HUES64 (cell line): ENCODE results near the gene ALPL.

Experiments
- H3K27ac ChIP-seq: 2 replicates; pipeline ENCODE4 v1.7.0; 2013; ENCODE audit warnings: low read depth, low read length, inconsistent platforms
- H3K27me3 ChIP-seq: 2 replicates; pipeline ENCODE4 v1.6.1; 2013; ENCODE audit warnings: mild to moderate bottlenecking, low read length; ENCODE audit not compliant: insufficient read depth
- H3K36me3 ChIP-seq: 2 replicates; pipeline ENCODE4 v1.6.1; 2013; ENCODE audit warnings: mild to moderate bottlenecking, low read length; ENCODE audit not compliant: insufficient read depth
- H3K4me1 ChIP-seq: 2 replicates; pipeline ENCODE4 v1.6.1; 2013; ENCODE audit warnings: mild to moderate bottlenecking, low read length, moderate library complexity; ENCODE audit not compliant: insufficient read depth
- H3K4me3 ChIP-seq: 2 replicates; pipeline ENCODE4 v1.5.1; 2013; ENCODE audit warnings: mild to moderate bottlenecking, low read length, moderate library complexity
- H3K9ac ChIP-seq: 2 replicates; pipeline ENCODE4 v1.6.1; 2013; ENCODE audit warnings: mild to moderate bottlenecking, low read depth, low read length
- H3K9me3 ChIP-seq: 2 replicates; pipeline ENCODE4 v1.6.1; 2013; ENCODE audit warnings: low read depth, low read length; ENCODE audit not compliant: insufficient read depth
- WGBS: fragments of 150-250, 120-280 bp; methylation state at CpG from one replicate; pipeline ENCODE4 v1.1.7; 2013; ENCODE audit warnings: missing lambda C conversion rate; 5-methylcytosine and 5-hydroxymethylcytosine counted together

Gene ALPL

DNA sequence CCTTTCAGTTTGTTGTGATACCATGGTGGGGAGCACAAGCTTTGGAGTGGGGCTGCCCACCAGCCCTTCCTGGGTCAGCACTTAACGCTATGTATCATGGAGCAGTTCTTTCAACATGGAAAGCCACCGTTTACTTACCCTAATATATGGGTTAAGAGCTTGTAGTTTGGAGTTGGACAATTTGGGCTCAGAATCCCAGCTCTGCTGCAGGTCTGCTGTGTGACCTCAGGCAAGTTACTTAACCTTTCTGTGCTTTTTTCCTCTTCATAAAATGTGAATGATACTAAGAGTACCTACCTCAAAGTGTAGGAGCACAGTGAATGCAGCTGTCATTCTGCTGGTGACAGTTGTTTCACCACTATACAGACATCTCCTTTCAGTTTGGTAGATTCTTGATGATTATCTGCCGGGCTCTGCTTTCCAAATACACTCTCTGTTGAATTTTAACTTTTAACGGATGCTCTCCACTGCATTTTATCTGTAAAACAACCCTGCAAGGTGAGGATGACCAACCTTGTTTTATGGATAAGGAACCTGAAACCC lies 23.8 kb downstream of the ALPL start:
- 94% methylated on average over 4 of the region's 4 CpGs for WGBS
- no peaks in the 10 kb centered on the region for H3K9me3 ChIP-seq
- H3K4me1 ChIP-seq: peaks cover 27% of the 10 kb centered on the region
- no peak overlapping the region for H3K9ac ChIP-seq
- no peaks in the 10 kb centered on the region for H3K27me3 ChIP-seq
- H3K36me3 ChIP-seq: no peaks in the 10 kb centered on the region
- H3K4me3 ChIP-seq: no peak overlapping the region
- no peak overlapping the region for H3K27ac ChIP-seq

DNA sequence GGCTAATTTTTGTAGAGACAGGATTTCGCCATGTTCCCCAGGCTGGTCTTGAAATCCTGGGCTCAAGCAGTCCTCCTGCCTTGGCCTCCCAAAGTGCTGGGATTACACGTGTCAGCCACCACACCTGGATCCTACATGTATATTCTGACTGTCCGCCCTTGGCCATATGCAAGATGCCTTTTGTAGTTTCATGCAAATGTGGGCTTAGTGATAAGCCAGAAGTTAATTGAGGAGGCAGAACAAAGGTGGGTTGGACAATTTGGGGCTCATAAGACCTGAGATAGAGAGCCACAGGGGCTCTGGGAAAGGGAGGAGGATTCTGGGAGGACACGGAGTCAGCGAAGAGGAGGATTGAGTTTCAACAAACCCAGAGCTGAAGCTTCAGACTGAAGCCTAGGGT lies 24.9 kb downstream of the ALPL start:
- no peaks in the 10 kb centered on the region for H3K9me3 ChIP-seq
- H3K9ac ChIP-seq: no peak overlapping the region
- H3K36me3 ChIP-seq: no peaks in the 10 kb centered on the region
- peaks cover 28% of the 10 kb centered on the region for H3K4me1 ChIP-seq
- H3K27ac ChIP-seq: no peak overlapping the region; the same call in 1 of the 2 replicates
- WGBS: 87% methylated on average over 5 of the region's 5 CpGs
- H3K27me3 ChIP-seq: no peaks in the 10 kb centered on the region
- H3K4me3 ChIP-seq: no peak overlapping the region

DNA sequence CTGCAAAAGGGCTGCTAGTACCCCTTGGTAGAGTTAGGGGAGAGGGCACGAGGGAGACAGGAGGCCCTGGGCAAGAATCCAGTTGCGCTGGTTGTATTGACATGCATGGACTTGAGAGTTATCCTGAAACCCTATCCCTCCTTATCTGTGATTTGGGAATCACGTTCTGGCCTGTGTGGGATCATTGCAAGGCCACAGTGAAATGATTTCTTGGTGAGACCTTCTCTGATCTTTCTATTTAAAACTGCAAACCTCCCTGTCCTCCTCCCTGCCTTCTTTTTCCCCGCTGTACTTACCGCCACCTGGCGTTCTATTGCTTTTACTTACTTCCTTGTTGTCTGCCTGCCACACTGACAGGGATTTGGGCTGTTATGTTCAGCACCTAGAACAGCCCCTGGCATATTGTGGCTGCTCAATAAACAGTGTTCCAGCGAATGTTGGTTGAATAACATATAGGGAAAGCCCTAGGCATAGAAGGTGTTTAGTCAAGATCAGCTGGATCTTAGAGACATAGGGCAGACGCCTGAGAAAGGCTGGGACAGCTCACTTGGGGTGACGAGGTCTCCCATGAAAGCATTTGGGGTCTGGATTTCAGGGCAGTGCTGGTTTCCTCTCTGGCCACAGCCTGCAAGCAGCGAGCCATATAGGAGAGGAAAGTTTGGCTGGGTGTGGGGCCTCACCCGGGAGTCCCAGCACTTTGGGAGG lies 25.6 kb downstream of the ALPL start:
- H3K4me3 ChIP-seq: no peak overlapping the region
- no peak overlapping the region; the same call in 1 of the 2 replicates for H3K27ac ChIP-seq
- 62% methylated on average over 11 of the region's 11 CpGs for WGBS
- H3K36me3 ChIP-seq: no peaks in the 10 kb centered on the region
- no peaks in the 10 kb centered on the region for H3K27me3 ChIP-seq
- H3K9me3 ChIP-seq: no peaks in the 10 kb centered on the region
- H3K9ac ChIP-seq: no peak overlapping the region
- peaks cover 28% of the 10 kb centered on the region for H3K4me1 ChIP-seq

DNA sequence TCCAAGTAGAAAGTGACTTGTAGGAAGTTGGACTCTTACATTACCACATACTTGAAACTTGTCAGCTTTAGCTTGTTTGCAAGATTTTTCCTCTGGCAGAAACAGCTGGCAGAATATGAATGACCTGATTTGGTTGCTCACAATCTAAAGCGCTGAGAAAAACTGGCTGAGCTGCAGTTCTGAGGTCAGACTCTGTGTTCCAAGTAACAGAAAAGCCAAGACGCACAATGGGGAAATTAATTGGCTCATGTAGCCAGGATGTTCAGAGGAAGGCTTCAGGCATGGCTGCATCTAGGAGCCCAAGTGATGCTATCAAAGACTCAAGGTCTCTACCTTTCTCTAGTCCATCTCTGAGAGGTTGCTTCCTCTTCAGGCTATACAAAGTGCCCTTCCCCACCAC lies 27.0 kb downstream of the ALPL start:
- Histone ChIP-seq H3K4me3 (no peak overlapping the region), H3K36me3 (no peaks in the 10 kb centered on the region), H3K9me3 (no peaks in the 10 kb centered on the region), H3K9ac (no peak overlapping the region), H3K4me1 (peaks cover 24% of the 10 kb centered on the region; the same call in 1 of the 2 replicates), H3K27me3 (no peaks in the 10 kb centered on the region), H3K27ac (no peak overlapping the region)
- 95% methylated on average over 2 of the region's 2 CpGs for WGBS

DNA sequence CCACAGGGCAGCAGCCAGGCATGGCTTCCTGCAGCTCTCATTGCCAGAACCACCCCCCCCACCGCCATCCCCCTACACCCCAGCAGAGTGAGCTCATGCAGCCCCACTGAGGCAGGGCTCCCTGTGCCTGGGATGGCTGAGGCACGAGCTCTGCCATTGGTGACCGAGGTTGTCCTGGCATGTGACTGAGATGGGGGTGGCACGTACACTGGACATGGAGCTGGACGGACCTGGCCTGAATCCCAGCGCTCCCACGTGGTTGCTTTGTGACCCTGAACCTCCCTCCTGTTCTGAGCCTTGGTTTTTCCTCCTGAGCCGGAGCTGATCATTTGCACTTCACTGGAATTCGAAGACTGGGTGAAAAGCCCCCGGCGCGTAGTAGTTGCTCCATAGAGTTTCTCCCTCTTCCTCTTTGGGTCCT lies 28.3 kb downstream of the ALPL start:
- Histone ChIP-seq H3K9me3 (no peaks in the 10 kb centered on the region), H3K4me1 (peaks cover 20% of the 10 kb centered on the region; the same call in 1 of the 2 replicates), H3K36me3 (no peaks in the 10 kb centered on the region), H3K27me3 (no peaks in the 10 kb centered on the region), H3K4me3 (no peak overlapping the region), H3K27ac (no peak overlapping the region; the same call in 1 of the 2 replicates), H3K9ac (no peak overlapping the region)
- 58% methylated on average over 12 of the region's 12 CpGs for WGBS

DNA sequence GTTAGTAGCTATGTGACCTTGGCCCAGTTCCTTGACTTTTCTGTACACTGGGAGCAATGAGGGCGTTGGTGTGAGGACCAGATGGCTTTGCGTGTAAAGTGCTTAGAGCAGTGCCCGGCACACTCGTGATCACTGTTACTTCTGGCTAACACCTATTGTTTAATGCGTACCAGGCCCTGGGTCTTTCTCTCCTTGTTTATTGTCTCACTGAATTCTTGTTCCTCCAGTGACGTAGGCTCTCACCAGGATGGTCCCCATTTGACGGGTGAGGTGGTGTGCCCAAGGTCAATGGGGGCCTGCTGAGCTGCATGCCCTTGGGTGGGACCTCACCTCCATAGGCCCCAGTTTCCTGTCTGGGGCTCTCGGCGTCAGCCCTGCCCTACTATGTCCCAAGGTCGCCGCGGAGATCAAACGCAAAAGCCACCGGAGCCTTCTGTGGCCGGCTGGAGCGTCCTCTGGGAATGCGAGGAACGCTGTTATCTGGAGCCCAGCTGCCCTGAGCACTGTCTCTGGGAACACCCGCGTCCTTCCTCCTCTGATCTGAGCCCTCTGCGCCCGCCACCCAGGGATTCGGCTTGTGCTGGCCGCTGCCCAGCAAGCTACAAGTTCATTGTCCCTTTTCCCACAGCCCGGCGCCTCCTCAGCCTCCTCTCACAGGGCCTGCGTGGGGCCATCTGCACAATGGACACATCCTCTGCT lies 28.9 kb downstream of the ALPL start:
- Histone ChIP-seq H3K9ac (no peak overlapping the region), H3K9me3 (no peaks in the 10 kb centered on the region), H3K4me1 (peaks cover 20% of the 10 kb centered on the region; the same call in 1 of the 2 replicates), H3K27ac (no peak overlapping the region; the same call in 1 of the 2 replicates), H3K4me3 (no peak overlapping the region), H3K36me3 (no peaks in the 10 kb centered on the region), H3K27me3 (no peaks in the 10 kb centered on the region)
- 70% methylated on average over 27 of the region's 27 CpGs for WGBS

DNA sequence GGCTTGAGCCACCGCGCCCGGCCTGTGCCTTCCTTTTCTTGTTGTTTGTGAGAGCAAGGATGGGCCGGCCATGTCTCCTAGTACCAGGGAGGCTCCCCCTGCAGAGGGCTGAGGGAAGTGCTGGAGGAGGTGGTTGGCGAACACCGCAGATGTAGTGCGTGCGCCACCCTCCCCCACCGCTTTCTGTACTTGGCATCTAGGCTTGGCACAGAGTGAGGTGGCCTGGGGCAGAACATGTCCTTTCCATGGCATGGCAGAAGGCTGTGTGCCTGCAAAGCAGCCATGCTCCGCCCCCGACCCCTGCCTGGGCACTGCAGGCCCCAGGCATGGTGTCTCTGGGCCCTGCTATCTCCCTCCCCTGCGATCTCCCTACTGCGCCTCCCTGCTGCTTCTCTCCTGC lies 30.7 kb downstream of the ALPL start:
- 73% methylated on average over 12 of the region's 13 CpGs for WGBS
- Histone ChIP-seq H3K4me3 (no peak overlapping the region), H3K9me3 (no peaks in the 10 kb centered on the region)

DNA sequence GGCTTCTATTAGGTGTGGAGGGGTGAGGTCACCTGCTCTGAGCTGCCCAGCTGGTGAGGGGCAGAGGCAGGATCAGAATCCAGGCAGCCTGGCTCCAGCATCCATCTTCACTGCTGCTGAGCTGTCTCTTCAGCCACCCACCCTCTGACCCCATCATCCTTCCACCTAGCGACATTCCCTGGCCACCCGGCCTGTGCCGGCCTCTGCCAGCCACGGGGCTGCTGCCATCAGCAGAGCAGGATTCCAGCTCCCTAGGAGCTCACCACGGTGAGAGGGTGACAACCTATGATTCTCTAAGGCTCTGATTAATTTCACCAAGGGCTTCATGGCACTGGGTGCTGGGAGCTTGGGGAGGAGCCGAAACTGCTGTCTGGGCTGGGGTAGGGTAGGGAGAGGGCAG lies 32.1 kb downstream of the ALPL start:
- no peak overlapping the region for H3K27ac ChIP-seq
- H3K9ac ChIP-seq: no peak overlapping the region
- H3K4me3 ChIP-seq: no peak overlapping the region
- H3K4me1 ChIP-seq: peaks cover 15% of the 10 kb centered on the region; the same call in 1 of the 2 replicates
- no peaks in the 10 kb centered on the region for H3K36me3 ChIP-seq
- H3K9me3 ChIP-seq: no peaks in the 10 kb centered on the region
- 89% methylated on average over 6 of the region's 6 CpGs for WGBS
- no peaks in the 10 kb centered on the region for H3K27me3 ChIP-seq

More for the DNA sequence above, 30.7 kb downstream of the ALPL start:
- H3K27me3 ChIP-seq: no peaks in the 10 kb centered on the region
- peaks cover 15% of the 10 kb centered on the region; the same call in 1 of the 2 replicates for H3K4me1 ChIP-seq
- no peaks in the 10 kb centered on the region for H3K36me3 ChIP-seq
- no peak overlapping the region for H3K27ac ChIP-seq
- no peak overlapping the region for H3K9ac ChIP-seq

DNA sequence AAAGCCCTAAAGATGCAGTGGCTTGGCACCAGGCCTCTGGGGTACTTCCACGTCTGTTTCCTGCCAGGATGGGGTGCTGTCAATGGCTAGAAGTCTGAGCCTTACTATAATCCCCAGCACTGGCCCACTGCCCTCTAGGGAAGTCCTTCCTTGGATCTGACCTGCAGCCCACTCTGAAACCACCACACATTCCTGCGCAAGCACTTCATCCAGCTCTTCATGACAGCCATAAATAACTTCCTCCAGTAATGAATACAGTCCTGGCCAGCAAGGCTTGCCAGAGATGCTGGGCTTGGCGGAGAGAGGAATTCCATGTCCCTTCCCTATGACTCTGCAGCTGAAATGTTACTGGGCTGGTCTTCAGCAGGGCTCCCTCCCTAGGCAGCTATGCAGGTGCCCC lies 32.6 kb downstream of the ALPL start:
- Histone ChIP-seq H3K9me3 (no peaks in the 10 kb centered on the region), H3K4me3 (no peak overlapping the region), H3K27ac (no peak overlapping the region), H3K27me3 (no peaks in the 10 kb centered on the region), H3K9ac (no peak overlapping the region), H3K4me1 (peaks cover 15% of the 10 kb centered on the region), H3K36me3 (no peaks in the 10 kb centered on the region)
- 97% methylated on average over 3 of the region's 3 CpGs for WGBS

DNA sequence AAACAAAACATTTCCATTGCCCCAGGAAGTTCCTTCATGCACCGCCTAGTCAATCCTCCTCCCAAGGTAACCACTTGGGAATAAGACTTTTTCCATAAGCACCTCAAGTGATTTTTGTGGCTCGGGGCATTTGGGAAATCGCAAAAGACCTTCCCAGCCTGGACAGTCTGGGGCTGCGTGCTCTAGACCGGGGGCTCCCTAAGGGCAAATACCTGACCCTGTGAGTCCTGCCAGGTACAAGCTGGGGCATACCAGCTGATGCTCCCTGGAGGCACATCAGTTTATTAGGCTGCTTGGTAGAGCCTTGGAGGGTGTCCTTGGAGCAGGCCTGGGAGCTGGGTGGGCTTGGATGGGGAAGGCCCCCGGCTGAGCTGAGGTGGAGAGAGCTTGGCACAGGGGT lies 34.4 kb downstream of the ALPL start:
- 85% methylated on average over 6 of the region's 6 CpGs for WGBS
- no peaks in the 10 kb centered on the region for H3K27me3 ChIP-seq

DNA sequence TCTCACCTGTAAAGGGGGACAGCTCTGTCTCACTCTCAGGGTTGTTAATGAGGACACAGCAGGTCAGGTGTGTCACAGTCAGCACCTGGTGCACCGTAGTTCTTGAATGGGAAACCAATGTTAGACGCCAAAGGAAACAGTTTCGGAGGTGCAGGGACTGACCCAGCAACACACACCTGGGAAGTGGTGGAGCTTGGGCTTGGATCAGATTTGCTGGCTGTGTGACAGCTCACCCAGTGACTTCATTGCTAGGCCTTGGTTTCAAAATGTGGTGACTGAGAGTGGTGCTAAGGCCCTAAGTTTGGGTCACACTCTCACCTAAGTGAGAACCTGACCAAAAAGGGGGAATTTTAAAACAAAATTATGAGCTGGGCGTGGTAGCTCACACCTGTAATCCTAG lies 34.9 kb downstream of the ALPL start:
- H3K9ac ChIP-seq: no peak overlapping the region
- H3K4me3 ChIP-seq: no peak overlapping the region
- no peaks in the 10 kb centered on the region for H3K36me3 ChIP-seq
- no peak overlapping the region for H3K27ac ChIP-seq
- H3K9me3 ChIP-seq: no peaks in the 10 kb centered on the region
- no peaks in the 10 kb centered on the region for H3K27me3 ChIP-seq
- H3K4me1 ChIP-seq: peaks cover 8% of the 10 kb centered on the region; the same call in 1 of the 2 replicates
- WGBS: 92% methylated on average over 4 of the region's 4 CpGs

More for the DNA sequence above, 34.4 kb downstream of the ALPL start:
- Histone ChIP-seq H3K4me1 (peaks cover 8% of the 10 kb centered on the region; the same call in 1 of the 2 replicates), H3K9me3 (no peaks in the 10 kb centered on the region), H3K36me3 (no peaks in the 10 kb centered on the region), H3K27ac (no peak overlapping the region), H3K9ac (no peak overlapping the region), H3K4me3 (no peak overlapping the region)
